Activated T-helper 1 cell treated with anti-CD3 and anti-CD28 coated beads, Interleukin-12 subunit alpha, Interleukin-12 subunit beta, Interleukin-2, Interleukin-4 antibody, amounts not matched to agents 30 ng/mL and 10 ng/mL and 1 ng/mL, durations not matched to agents 14 hours and 24 hours and 36 hours (primary cell): ENCODE data around the gene PCNX3. TPM values are rescaled to one million over a fixed set of nuclear protein-coding genes. Genes with fewer than 3 reads are reported as not detected.
"Not testable (repeated sequence)": the region's sequence is repeated elsewhere in the genome, so short reads cannot be mapped to it uniquely, and the experiment has no call there.

ENCODE experiments used
- DNase-seq: peaks from one replicate; pipeline ENCODE4 v3.0.0; 2021; ENCODE audit warnings: low spot score
- H3K27ac Mint-ChIP-seq: one replicate; pipeline ENCODE4 v1.8.0; 2021; ENCODE audit warnings: mild to moderate bottlenecking, mixed read lengths
- H3K27me3 Mint-ChIP-seq: one replicate; pipeline ENCODE4 v1.8.0; 2022; ENCODE audit warnings: mild to moderate bottlenecking, moderate library complexity, mixed read lengths; ENCODE audit not compliant: insufficient read depth
- H3K36me3 Mint-ChIP-seq: one replicate; pipeline ENCODE4 v1.8.0; 2021; ENCODE audit warnings: low read depth, mixed read lengths
- H3K4me1 Mint-ChIP-seq: one replicate; pipeline ENCODE4 v1.8.0; 2021; ENCODE audit warnings: low read depth, mixed read lengths
- H3K4me3 Mint-ChIP-seq: one replicate; pipeline ENCODE4 v1.8.0; 2021; ENCODE audit warnings: mild to moderate bottlenecking, moderate library complexity, mixed read lengths
- H3K9me3 Mint-ChIP-seq: one replicate; pipeline ENCODE4 v1.8.0; 2021; ENCODE audit warnings: mixed read lengths
- intact Hi-C: fragments of 100-400 bp; cut with micrococcal nuclease; formaldehyde crosslinking; loops from one replicate; pipeline ENCODE4 v1.15.1; 2024
- total RNA-seq: library from RNA; stranded (reverse); gene quantifications from 2 replicates; pipeline ENCODE4 v1.2.3, GENCODE V29; 2022

Gene PCNX3
- total RNA-seq, 1 donor from 2014 or later = 55.0 TPM

DNA sequence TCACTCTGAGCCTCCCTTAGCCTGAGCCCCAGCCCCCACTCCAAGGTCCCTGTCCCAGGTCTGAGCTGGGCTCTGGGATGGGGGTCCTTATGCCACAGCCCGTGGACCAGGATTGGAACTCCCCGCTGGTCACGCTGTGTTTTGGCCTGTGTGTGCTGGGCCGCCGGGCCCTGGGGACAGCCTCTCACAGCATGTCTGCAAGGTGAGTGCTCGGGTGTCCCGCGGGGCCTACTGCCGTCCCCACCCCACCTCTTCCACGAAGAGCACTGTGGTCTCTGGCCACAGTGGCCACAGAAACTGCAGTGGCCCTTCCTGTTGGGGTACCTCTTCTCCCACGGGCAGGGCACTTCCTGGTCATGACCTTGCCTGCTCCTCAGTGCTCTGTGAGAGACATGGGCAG, 18.9 kb downstream of the PCNX3 start:
- Mint-ChIP-seq H3K4me3 (no peak overlapping the region), H3K27me3 (no peaks in the 10 kb centered on the region), H3K27ac (no peak overlapping the region), H3K9me3 (no peaks in the 10 kb centered on the region), H3K4me1 (peaks cover 28% of the 10 kb centered on the region), H3K36me3 (peaks cover 23% of the 10 kb centered on the region)
- intact Hi-C loops = no loop called here
- DNase-seq = no peak

DNA sequence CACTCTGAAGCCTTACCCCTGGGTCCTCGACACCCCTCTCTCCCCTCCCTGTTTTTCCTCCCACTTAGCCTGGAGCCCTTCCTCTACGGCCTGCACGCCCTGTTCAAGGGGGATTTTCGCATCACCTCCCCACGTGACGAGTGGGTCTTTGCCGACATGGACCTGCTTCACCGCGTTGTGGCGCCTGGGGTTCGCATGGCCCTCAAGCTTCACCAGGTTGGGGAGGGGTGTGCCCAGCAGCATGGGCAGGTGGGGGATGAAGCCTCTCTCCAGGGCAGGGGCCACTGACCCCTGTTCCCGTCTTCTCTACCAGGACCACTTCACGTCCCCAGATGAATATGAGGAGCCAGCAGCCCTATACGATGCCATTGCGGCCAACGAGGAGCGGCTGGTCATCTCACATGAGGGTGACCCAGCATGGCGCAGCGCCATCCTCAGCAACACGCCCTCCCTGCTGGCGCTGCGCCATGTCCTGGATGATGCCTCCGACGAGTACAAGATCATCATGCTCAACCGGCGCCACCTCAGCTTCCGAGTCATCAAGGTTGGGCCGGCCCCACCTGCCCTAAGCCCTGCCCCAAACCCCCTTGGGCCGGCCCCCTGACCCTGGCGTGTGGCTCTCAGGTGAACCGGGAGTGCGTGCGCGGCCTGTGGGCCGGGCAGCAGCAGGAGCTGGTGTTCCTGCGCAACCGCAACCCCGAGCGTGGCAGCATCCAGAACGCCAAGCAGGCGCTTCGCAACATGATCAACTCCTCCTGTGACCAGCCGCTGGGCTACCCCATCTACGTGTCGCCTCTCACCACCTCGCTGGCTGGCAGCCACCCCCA, 19.5 kb downstream of the PCNX3 start:
- H3K27ac Mint-ChIP-seq = no peak overlapping the region
- H3K4me1 Mint-ChIP-seq = peaks cover 34% of the 10 kb centered on the region
- H3K36me3 Mint-ChIP-seq = peaks cover 23% of the 10 kb centered on the region
- H3K4me3 Mint-ChIP-seq = no peak overlapping the region
- no peak for DNase-seq
- H3K9me3 Mint-ChIP-seq = no peaks in the 10 kb centered on the region
- H3K27me3 Mint-ChIP-seq = no peaks in the 10 kb centered on the region
- intact Hi-C loops = no loop called here

DNA sequence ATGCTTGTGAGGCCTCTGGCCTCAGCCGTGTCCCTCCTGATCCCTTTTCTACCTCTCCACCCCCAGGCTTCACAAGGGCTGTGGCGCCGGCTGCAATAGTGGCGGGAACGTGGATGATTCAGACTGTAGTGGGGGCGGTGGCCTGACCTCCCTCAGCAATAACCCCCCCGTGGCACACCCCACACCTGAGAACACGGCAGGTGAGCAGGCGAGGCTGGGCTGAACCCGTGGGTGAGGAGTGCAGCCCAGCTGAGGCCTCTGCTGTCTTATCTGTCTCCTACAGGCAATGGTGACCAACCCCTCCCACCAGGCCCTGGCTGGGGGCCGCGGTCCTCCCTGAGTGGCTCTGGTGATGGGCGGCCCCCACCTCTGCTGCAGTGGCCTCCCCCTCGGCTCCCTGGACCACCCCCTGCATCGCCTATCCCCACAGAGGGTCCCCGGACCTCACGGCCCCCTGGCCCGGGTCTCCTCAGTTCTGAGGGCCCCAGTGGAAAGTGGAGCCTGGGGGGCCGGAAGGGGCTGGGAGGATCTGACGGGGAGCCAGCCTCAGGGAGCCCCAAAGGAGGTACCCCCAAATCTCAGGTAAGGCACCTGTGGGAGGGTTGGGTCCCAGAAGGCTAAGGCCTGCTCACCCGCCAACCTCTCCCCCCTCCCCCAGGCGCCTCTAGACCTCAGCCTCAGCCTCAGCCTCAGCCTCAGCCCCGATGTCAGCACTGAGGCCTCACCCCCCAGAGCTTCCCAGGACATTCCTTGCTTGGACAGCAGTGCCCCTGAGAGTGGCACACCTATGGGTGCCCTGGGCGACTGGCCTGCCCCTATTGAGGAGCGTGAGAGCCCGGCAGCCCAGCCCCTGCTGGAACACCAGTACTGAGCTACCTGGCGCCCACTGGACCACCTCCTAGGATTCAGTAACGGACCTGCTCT, 20.8 kb downstream of the PCNX3 start:
- intact Hi-C loops = no loop called here
- H3K36me3 Mint-ChIP-seq = peaks cover 23% of the 10 kb centered on the region
- H3K4me1 Mint-ChIP-seq = peaks cover 34% of the 10 kb centered on the region
- H3K9me3 Mint-ChIP-seq = no peaks in the 10 kb centered on the region
- no peak for DNase-seq
- no peak overlapping the region for H3K27ac Mint-ChIP-seq
- peak overlapping the region; percentile 53 for H3K4me3 Mint-ChIP-seq
- no peaks in the 10 kb centered on the region for H3K27me3 Mint-ChIP-seq

DNA sequence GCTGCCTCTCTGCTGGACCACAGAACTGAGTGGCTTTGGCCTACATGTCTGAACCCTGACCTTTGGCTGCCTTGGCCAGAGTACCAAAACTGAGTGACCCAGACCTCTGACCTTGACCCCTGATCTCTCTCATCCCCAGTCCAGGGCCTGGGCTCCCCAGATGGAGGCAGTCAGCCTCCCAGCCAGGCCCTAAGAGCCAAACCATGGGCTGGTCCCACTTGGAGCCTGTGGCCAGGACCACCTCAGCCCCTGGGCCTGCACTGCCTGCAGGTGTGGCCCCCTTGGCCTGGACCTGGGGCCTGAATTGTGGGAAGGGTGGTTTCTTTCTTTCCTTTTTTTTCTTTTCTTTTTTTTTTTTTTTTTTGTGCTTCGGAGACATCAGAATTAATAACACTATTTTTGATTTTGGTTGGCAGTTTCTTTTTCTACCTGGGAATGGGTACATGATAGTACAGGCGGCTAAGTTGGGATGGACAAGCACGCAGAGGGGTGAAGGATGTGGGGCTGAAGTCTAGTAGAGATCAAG, 21.5 kb downstream of the PCNX3 start:
- Mint-ChIP-seq H3K9me3 (no peaks in the 10 kb centered on the region), H3K27me3 (no peaks in the 10 kb centered on the region), H3K4me1 (peaks cover 40% of the 10 kb centered on the region), H3K4me3 (peak overlapping the region; percentile 82), H3K36me3 (peaks cover 22% of the 10 kb centered on the region), H3K27ac (peak overlapping the region; percentile 58)
- intact Hi-C loops = no loop called here
- DNase-seq = no peak

DNA sequence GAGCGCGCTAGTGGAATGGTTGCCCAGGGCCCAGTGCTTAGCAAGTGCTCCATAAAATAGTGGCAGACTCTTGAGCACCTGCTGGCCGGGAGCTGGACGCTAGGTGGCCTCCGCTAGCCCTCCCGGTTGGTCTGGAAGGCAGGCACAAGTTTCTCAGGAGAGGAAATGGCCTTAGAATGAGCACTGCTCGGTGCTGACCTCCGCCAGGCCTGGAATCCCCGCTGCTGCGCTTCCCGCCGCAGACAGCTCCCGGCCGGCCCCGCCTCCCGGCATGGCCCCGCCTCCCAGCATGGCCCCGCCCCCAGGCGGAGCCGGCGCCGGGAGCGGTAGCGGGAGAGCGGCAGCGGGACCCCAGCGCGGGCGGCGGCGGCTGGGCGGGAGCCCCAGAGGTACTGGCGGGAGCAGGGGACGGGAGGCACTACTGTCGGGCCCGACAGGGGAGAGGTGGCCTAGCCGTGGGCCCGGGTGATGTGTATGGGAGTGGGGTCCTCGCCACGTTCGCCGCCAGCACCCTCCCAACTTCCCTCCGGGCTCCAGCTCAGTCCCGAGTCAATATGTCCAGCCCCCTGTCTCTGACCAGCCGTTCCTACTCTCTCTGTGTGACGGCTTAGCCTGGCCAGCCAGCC, 22.3 kb downstream of the PCNX3 start, which contains the start of gene SIPA1:
TSS of gene SIPA1 (plus strand) at position 308 of the 626 bp plus-strand sequence. CDS start 2,821 bp downstream, outside the sequence.
- no peaks in the 10 kb centered on the region for H3K27me3 Mint-ChIP-seq
- H3K27ac Mint-ChIP-seq = peak within 1 kb of the TSS; percentile 83
- no peaks in the 10 kb centered on the region for H3K9me3 Mint-ChIP-seq
- peaks cover 22% of the 10 kb centered on the region for H3K36me3 Mint-ChIP-seq
- peak; percentile 74 for DNase-seq
- H3K4me1 Mint-ChIP-seq = peaks cover 40% of the 10 kb centered on the region
- intact Hi-C loops = loop anchor here (1.0 to 2.0 kb wide), 5 partner anchors 14 to 221 kb away; partner anchors contain the start of genes CFL1, KAT5 and PCNX3
- peak within 1 kb of the TSS; percentile 82 for H3K4me3 Mint-ChIP-seq

DNA sequence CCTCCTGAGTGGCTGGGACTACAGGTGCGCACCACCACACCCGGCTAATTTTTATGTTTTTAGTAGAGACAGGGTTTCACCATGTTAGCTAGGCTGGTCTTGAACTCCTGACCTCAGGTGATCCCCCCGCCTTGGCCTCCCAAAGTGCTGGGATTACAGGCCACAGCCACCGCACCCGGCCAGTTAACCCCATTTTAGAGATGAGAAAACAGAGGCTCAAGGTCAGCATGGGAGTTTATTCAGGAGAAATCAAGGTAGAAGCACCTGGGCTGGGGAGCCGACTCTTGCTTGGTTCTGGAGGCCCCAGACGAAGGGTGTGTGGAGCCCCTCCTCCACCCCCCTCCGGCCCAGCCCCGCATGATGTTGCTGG, 23.6 kb downstream of the PCNX3 start:
- H3K9me3 Mint-ChIP-seq, DNase-seq, H3K27me3 Mint-ChIP-seq: not testable (repeated sequence)
- Mint-ChIP-seq H3K4me1 (peaks cover 45% of the 10 kb centered on the region), H3K27ac (peak overlapping the region; percentile 83), H3K4me3 (peak overlapping the region; percentile 82), H3K36me3 (peaks cover 29% of the 10 kb centered on the region)
- intact Hi-C loops = loop anchor here (2.0 kb wide), 2 partner anchors 74 to 220 kb away; partner anchors contain the start of genes CFL1 and KAT5

DNA sequence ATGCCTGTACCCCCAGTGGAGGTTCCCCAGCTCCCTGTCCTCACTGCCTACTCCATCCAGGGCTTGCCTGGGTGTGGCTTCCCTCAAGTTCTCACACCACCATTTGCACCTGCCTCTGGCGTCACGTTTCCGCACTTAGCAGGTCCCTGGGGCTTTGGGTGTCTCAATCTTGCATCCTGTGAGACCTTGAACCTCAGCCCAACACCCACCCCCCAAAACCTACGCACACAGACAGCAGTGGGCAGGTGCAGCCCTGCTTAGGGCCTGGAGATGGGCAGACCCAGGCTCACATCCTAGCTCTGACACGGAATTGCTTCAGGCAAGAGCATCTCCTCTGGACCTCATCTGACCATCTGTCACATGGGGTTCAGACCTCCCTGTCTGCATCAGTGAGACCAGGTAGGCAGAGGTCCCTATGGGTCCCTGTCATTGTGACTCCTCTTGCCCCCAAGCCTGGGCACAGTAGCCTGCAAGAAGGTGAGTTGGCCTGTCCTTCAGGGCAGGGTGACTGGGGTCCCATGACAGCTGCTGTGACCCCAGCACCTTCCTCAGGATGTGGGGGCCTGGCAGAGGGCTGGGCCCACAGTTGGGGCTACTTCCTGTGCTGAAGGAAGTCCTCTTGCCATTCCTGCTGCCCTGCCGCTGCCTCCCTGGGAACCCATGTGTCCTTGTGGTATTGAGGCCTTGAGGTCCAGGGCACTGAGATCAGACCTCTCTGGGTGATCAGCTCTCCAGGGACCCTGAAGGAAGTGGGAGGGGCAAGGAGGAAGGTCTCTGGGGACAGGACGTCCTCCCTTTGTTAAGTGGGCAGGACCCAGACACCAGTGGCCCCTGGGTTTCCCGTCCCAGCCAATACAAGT, 24.3 kb downstream of the PCNX3 start:
- H3K27ac Mint-ChIP-seq = peak overlapping the region; percentile 83
- H3K36me3 Mint-ChIP-seq = peaks cover 33% of the 10 kb centered on the region
- H3K4me3 Mint-ChIP-seq = peak overlapping the region; percentile 82
- no peaks in the 10 kb centered on the region for H3K27me3 Mint-ChIP-seq
- intact Hi-C loops = loop anchor here (2.0 kb wide), 2 partner anchors 73 to 219 kb away; partner anchors contain the start of genes CFL1 and KAT5
- DNase-seq = peak; percentile 70
- H3K9me3 Mint-ChIP-seq = no peaks in the 10 kb centered on the region
- H3K4me1 Mint-ChIP-seq = peaks cover 48% of the 10 kb centered on the region

DNA sequence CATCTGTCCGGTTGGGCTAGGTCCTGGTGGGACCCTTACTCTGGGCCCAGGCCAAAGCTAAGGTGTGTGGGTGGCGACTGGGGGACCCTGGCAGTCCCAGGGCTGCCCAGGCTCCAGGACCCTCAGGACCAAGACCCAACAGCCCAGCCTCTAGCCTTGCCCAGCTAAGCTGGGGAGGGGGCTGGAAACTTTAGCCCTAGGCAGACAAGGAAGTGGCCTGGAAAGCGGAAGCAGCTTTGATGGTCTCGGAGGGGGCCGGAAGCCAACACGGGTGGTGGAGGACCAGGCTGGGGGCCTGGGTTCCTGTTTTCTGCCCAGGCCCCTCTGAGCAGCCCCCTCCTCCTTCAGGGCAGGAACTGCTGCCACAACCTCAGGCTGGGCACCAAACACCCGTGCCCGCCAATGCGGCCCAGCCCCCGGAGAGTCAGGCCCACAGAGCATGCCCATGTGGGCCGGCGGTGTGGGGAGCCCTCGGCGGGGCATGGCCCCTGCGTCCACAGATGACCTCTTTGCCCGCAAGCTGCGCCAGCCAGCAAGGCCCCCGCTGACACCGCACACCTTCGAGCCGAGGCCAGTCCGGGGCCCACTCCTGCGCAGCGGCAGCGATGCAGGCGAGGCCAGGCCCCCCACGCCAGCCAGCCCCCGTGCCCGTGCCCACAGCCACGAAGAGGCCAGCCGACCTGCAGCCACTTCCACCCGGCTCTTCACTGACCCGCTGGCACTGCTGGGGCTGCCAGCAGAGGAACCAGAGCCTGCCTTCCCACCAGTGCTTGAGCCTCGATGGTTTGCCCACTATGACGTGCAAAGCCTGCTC, 25.1 kb downstream of the PCNX3 start:
- DNase-seq = no peak
- H3K27me3 Mint-ChIP-seq = no peaks in the 10 kb centered on the region
- peaks cover 48% of the 10 kb centered on the region for H3K4me1 Mint-ChIP-seq
- no peaks in the 10 kb centered on the region for H3K9me3 Mint-ChIP-seq
- peak overlapping the region; percentile 82 for H3K4me3 Mint-ChIP-seq
- peaks cover 33% of the 10 kb centered on the region for H3K36me3 Mint-ChIP-seq
- intact Hi-C loops = no loop called here
- peak overlapping the region; percentile 83 for H3K27ac Mint-ChIP-seq

DNA sequence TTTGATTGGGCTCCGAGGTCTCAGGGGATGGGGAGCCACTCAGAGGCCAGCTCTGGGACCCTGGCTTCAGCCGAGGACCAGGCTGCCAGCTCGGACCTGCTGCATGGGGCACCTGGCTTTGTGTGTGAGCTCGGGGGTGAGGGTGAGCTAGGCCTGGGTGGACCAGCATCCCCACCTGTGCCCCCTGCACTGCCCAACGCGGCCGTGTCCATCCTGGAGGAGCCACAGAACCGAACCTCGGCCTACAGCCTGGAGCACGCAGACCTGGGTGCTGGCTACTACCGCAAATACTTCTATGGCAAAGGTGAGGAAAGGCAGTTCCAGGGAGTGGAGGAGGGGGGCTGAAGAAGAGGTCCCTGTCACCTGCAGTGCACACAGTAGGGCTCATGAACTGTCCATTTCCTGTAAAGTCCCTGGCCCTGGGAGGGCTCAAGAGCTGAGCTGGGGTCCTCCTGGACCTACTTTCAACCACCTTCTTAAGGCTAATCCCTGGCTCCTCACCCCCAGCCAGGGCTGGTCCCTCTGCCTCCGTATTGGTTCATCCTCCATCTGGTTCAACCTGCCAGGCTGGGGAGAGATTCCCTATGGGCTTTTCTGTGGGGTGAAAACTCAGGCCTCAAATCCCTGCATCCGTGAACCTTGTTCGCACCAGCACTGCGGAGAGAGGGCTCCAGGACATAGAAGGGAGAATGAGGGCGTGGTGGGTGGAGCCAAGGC, 25.9 kb downstream of the PCNX3 start:
- Mint-ChIP-seq H3K4me1 (peaks cover 48% of the 10 kb centered on the region), H3K4me3 (peak overlapping the region; percentile 76), H3K9me3 (no peaks in the 10 kb centered on the region), H3K27ac (peak overlapping the region; percentile 78), H3K36me3 (peaks cover 34% of the 10 kb centered on the region), H3K27me3 (no peaks in the 10 kb centered on the region)
- intact Hi-C loops = no loop called here
- no peak for DNase-seq

DNA sequence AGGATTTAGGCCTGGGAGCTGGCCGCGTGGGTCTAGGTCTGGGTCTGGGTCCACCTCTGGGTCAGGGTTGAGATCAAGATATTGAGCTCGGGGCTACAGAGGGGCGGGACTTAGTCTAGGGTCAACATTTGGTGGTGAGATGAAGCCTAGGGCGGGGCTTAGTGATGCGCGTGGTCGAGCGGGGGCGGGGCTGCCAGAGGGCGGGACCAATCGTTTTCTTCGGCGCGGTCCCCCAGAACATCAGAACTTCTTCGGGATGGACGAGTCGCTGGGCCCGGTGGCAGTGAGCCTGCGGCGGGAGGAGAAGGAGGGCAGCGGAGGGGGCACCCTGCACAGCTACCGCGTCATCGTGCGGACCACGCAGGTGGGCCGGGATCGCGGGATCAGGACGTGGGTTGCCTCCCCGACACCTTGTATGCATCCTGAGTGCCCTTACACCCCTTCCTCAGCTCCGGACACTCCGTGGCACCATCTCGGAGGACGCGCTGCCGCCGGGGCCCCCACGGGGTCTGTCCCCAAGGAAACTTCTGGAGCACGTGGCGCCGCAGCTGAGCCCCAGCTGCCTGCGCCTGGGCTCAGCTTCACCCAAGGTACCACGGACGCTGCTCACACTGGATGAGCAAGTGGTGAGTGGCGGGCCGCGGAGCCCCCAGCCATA, 26.6 kb downstream of the PCNX3 start:
- H3K27ac Mint-ChIP-seq = peak overlapping the region; percentile 78

More for the DNA sequence above, 26.6 kb downstream of the PCNX3 start:
- H3K4me3 Mint-ChIP-seq = peak overlapping the region; percentile 76
- no peak for DNase-seq
- peaks cover 30% of the 10 kb centered on the region for H3K36me3 Mint-ChIP-seq
- H3K9me3 Mint-ChIP-seq = no peaks in the 10 kb centered on the region
- peaks cover 43% of the 10 kb centered on the region for H3K4me1 Mint-ChIP-seq
- intact Hi-C loops = no loop called here
- no peaks in the 10 kb centered on the region for H3K27me3 Mint-ChIP-seq
